Glomerular endothelial cell (primary cell): ENCODE results near the gene STRC. TPM values are rescaled to one million over a fixed set of nuclear protein-coding genes. Genes with fewer than 3 reads are reported as not detected.
"Not testable (repeated sequence)": the region's sequence is repeated elsewhere in the genome, so short reads cannot be mapped to it uniquely, and the experiment has no call there.

ENCODE experiments used
- DNase-seq: peaks from one replicate; pipeline ENCODE4 v3.0.0-alpha.2; 2011; ENCODE audit warnings: low read depth, low spot score; ENCODE audit errors: extremely low read depth
- total RNA-seq: library from RNA; depleted of rRNA; stranded (reverse); fragments of >200 nt; gene quantifications from 2 replicates; pipeline ENCODE4 v1.2.3, GENCODE V29; 2015

Gene STRC
- total RNA-seq: 0.15 TPM in 1 of 2 replicates, not detected in the other

DNA sequence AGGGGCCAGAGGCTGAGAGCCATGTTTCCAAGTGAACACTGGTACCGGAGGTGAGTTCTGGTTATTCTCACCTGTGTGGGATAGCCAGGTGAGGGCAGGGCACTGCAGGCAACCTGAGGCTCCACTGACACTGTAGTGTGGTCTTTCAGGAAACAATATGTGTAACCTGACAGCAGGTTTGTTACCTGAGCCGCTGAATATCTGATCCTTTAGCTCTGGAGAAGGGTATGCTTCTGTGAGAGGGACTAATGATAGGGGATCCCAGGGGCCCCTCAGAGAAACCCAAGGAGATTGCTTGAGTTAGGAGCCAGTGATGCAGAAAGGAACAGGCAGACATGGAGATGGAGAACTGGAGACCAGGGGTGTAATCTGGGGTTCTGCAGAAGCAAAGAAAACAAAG, at the start of gene STRC:
STRC (minus strand) TSS at position 101 of the 400 bp plus-strand sequence; CDS start at position 23, 78 bp downstream.
- DNase-seq: not testable (repeated sequence)

DNA sequence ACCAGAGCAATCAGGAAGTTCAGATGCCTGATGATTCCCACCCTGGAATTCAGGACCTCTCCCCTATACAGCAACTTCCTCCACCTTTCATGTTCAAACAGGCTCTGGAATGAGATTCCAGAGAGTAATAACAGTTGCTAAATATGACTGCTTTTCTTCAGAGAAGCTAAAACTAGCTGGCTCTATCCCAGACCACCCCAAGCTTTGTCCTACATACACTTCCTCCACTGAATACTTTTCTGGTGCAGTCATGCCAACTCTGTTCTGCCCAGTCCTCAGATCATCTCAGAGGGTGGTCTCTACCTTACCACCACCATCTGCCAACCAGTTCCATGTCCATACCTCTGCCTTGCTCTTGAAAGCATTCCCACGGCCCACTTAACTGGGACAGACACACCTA, 47.6 kb upstream of the STRC start:
- not testable (repeated sequence) for DNase-seq

DNA sequence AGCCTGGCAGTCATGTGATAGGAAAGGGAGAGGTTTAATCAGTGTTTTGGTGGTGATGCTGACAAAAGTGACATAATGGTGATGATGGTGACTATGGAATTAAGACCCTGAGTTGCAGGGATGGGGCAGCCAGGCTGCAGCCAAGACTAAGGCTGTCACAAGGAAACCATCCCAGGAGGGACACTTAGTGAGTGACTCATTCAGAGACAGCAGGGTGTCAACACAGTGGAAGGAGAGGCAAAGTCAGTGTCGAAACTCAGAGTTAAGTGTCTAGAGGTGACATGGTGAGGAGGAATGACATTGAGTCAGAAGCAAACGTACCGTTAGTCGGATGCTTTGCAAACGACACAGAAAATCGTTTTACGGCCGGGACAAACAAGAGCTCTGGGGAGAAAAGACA, 44.7 kb upstream of the STRC start:
- DNase-seq: not testable (repeated sequence)

DNA sequence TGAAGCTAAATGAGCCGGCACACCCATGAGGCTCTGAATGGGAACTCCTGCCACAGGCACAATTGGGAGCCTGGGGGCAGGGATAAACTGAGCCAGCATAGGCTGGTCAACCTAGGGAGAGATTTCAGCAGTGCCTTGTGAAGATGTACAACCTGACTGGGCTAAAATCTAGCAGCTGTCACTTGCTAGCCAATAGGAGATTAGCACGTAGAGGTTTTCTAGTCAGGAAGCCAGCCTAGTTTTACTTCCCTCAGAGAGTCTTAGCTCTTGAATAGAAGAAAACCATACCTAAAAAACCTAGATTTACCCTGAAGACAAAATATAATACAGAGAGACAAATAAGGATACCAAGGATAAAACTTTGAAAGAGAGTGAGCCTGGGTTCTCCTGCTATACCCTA, 43.7 kb upstream of the STRC start:
- DNase-seq: not testable (repeated sequence)

DNA sequence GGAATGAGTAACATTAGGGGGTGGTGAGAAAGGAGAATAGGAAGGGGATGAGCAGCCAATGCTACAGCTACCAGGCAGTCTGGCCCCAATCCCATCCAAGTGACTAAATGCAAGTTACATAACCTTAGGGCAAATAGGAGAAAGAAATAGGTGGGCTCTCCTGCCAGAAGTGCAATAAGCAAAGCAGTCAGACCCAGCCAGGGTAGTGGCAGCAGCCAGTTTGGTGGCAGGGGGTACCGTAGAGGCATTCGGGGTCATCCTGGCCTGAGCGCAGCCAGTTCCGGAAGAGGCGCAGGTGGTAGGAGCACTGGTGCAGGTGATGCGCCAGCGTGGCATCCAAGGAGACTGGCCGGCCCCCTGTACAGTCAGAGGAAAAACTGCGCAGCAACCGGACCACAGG, 41.1 kb upstream of the STRC start:
- DNase-seq: not testable (repeated sequence)

DNA sequence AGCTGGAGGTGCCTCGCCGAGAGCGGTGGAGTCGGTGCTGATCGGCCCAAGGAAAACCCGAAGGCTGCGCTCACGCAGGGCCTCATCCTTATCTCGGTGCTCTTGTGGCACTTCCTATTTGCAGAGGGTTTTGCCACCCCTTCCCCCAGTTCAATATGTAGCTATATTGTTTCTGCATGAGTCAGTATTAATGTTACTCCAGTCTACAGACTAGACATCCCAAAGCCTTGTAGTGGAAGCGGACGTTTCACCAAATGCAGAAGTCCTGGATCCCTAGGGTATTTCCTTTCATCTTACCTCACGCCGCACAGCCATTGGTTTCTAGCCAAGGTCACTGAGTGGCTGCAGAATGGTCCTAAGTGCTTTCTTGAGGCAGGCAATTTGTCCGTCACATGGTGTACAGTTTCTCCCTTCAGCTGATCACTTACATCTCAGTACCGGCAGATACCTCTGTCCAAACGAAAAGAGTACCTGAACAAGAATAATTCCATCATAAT, 30.9 kb upstream of the STRC start:
- not testable (repeated sequence) for DNase-seq

DNA sequence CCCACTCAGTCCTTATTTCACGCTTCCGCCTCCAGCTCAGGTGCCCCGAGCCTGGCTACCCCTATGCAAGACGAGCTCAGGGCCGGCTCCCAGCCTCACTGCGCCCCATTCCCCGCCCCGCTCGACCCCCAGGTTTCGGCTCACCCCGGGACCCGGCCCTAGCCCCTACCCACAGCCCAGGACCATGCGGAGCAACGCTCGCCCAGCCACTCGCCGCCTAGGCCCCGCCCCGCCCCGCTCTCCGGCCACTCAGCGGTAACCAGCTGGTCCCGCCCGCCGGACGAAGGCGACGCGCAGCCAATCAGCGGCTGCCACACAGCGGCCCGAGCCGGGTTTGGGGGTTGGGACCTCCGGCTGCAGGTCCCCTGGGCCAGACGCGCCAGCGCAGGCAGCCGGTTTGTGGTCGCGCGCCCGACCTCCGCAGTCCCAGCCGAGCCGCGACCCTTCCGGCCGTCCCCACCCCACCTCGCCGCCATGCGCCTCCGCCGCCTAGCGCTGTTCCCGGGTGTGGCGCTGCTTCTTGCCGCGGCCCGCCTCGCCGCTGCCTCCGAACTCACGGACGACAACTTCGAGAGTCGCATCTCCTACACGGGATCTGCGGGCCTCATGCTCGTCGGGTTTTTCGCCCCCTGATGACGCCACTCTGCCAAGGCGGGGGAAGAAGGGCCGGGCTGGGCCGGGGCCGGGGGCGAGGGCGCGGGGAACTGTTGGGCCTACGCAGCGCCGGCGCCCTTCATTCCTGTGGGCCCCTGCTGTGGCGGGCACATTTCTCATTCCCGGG, 30.2 kb upstream of the STRC start, which contains the start of gene CATSPER2:
CATSPER2 (minus strand) TSS at position 196 of the 781 bp plus-strand sequence. CDS start 783 bp downstream, outside the sequence.
- DNase-seq: no peak

DNA sequence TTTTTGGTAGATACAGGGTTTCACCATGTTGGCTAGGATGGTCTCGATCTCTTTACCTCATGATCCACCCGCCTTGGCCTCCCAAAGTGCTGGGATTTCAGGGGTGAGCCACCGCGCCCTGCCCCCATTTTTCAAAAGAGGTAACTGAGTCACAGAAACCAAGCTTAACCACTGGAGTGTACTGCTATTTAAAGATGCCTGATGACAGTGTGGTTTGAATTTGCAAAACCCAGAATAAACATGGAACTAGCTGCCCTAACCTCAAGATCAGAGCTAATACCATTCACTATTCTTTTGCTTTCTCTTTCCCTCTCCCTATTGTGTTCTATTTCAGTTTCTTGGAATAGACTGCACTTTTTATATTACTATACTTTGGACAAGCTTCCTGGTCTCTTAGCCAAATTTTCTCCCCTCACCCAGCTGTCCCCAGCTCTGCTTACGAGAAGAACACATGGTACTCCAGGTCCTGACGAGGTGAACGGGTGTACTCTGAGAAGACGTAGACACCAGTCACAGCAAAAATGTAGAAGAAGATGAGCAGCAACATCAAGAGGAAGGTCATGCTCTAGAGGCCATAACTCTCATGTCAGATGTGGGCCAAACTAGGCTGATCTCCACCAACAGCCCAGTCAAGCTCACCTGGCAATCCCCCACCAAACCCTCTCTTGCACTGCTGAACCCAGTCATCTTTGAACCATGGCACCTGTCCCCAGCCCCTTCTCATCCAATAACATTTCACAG, 20.0 kb upstream of the STRC start:
- DNase-seq: not testable (repeated sequence)

DNA sequence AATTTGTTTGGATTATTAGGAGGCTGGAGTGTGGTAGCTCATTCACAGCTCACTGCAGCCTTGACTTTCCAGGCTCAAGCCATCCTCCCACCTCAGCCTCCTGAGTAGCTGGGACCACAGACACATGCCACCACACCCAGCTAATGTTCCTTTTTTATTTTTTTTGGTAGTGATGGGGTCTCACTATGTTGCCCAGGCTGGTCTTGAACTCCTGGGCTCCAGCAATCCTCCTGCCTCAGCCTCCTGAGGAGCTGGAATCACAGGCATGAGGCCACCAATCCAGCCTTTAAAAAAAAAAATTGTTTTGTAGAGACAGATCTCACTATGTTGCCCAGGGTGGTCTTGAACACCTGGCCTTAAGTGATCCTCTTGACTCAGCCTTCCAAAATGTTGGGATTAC, 8.3 kb upstream of the STRC start:
- not testable (repeated sequence) for DNase-seq

DNA sequence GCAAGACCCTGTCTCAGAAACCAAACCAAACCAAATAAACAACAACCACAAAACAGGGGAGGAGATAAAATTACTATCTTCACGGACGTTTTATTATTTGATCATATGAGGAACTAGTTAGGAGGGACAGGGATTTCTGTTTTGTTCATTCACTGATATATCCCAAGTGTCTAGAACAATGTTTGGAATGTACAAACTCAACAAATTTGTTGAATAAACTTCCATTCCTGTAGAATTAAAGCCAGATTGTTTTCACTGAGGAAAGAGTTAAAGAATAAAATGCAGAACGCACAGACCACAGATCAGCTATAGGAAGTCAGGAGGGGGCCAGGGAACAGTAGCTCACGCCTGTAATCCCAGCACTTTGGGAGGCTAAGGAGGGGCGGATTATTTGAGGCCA, 6.5 kb upstream of the STRC start:
- DNase-seq: no peak

DNA sequence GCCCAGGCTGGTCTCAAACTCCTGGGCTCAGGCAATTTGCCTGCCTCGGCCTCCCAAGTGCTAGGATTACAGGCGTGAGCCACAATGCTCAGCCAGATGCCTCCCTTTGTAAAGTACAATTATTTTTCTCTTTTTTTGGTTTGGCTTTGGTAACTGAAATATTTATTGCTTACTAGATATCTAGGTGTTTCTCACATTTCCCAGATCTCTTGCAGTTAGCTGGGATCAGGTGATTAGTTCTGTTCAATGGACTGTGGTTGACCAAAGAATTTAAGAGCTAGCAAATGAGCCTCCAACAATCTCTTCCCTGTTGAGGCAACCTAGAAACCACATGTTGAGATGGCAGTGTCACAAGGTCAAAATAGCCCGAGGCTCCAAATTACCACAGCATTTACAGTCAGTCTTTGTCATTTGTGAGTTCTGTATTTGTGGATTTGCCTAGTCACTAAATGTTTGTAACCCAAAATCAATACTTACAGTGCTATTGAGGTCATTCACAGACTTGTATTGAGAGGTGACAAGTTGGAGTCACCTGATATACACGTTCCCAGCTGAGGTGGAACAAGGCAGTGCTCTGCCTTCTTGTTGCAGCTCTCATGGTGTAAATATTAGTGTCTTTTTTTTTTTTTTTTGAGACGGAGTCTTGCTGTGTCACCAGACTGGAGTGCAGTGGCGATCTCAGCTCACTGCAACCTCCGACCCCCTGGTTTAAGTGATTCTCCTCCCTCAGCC, 3.6 kb upstream of the STRC start:
- DNase-seq: not testable (repeated sequence)

DNA sequence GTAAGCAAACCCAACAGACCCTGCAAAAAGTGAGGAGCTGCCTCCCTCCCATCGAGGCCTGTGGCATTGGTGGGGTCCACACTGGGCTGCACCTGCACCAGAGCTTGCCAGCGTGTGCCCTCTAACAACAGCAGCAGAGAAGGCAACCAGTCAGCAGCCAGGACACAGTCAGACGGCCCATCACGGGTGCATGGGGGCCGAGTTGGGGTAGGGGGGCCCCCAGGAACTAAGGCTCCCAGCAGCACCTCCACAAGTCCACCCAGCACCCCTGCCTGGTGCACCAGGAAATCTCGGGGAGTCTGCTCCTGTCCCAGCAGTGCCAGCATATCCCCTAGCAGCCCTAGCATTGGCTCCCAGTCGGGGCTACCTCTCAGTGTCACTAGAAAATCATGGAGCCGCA, 850 bp downstream of the STRC start:
- DNase-seq: not testable (repeated sequence)

DNA sequence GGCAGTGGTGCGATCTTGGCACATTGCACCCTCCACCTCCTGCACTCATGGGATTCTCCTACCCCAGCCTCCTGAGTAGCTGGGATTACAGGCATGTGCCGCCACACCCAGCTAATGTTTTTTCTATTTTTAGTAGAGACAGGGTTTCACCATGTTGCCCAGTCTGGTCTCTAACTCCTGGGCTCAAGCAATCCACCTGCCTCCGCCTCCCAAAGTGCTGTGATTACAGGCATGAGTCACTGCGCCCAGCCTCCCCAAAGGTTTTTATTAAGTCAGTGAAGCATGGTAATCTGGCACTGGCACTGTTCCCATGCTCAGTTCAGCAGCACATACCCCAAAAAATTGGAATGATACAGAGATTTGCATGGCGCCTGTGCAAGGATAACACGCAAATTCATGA, 16.4 kb downstream of the STRC start:
- DNase-seq: not testable (repeated sequence)

DNA sequence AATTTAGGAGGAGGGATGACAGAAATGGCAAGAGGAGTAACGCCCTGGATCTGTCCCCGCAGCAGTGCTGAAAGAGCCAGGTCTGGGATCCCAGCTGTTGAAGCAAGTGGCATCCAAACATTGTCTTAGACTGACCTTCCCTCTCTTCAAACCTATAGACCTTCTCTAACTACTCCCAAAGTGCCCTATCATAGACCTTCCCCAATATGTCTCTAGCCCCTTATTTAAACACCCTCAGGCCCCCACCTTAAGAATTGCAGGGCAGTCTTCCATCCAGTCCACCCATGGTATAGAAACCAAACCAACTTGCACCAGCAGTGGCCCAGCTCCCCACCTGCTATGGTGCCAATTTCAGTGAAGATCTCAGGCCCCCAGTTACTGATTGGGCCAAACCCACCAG, 18.4 kb downstream of the STRC start:
- not testable (repeated sequence) for DNase-seq

DNA sequence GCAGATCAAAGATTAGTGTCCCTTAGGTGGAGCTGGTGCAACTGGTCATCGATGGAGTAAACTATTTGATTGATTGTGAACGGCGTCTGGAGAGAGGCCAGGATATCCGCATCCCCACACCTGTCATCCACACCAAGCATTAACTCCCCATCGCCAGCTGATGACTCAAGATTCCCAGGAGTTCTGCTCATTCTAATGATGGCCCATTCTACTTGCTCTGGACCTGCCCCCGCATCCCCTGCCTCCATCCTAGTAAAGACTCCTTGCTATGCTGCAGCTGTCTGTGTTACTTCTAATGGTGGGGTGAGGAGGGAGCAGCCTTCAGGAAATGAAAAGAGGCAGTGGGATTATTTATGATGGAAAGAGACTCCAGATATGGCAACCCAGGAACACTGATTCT, 19.5 kb downstream of the STRC start:
- DNase-seq: not testable (repeated sequence)

DNA sequence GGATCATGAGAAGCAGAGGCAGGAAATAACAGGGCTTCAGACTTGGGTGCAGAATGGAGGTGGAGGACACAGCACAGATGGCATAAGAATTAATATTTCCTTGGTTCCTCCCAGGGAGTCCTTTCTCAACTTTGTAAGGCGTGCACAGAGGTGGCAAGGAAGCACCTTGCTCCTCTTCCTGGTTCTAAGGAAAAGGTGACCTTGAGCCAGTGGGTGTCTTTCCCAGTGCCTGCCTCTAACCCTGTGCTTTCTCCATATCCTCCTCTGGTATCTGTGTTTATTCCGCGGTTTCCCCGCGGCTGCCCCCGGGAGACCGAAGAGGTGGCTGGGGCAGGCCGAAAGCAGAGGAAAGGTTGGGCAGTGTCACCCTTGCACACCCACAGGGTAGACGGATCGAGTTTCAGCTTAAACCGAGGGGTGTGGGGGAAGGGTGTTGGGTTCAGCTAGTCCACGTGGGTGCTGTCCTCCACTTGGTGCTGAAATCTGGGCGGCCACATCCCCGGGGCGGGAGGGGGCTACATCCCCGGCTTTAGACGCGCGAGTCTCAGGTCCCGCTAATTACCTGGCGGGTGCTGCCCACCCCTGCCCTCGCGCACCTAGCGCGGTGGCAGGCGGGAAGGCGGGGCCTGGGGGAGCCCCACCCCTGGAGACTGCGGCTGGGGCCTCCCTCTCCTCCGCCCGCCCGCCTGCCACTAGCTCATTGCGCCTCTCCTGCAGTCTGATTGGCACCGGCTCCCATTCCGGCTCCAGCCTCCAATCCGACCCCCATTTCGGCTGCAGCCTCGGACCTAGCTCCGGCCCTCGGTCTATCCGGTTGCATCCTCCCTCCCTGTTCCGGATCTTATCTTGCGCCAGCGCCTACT, 25.0 kb downstream of the STRC start, which contains the start of gene CKMT1B:
CKMT1B (plus strand) TSS at position 700 of the 863 bp plus-strand sequence. CDS start 192 bp downstream, outside the sequence.
- not testable (repeated sequence) for DNase-seq

DNA sequence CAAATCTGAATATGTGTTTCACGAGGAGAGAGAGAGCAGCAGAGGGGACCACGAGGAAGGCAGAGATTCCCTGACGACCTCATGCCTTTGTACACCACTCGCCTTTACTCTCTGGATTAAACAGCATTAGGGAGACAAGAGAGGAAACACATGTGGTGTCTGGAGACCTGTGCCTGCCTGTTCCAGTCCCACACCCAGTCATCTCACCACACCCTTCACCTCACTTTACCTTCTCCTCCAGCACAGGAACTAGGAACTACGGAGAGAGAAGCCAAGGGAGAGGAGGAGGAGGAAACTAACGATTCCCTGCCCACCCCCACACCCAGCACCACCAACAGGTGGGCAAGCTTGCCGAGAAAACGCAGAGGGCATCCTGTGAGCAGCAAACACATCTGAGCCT, 25.8 kb downstream of the STRC start:
- DNase-seq: not testable (repeated sequence)

DNA sequence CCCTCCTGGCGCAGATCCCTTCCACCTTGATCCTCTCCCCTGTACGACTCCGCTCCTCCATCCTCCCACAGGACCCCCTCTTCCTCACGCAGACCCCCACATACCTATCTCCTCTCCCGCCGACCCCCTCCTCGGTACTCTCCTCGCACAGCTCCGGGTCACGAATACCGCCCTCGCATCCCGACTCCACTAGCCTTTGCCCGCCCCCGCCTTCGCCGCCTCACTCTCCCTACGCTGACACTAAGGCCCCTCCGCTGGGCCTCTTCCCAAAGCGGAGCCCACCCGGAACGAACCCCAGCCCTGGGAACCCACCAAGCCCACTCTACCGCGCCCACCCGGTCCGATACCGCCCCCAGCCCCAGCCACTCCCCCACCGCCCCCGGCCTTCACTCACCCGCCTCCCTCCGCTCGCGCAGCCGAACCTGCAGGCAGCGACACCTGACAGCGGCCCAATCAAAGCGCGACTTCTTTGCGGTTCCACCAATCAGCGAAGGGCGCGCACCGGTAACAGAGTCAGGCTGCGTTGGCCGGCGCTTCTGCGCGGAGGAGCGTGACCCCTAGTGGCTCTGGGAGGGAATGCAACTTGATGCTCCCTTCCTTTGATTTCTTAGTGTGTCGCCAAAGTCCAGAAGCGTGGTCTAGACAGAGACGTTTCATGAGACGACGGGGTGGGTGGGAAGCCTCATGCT, 28.7 kb downstream of the STRC start, which contains the start of gene PPIP5K1:
PPIP5K1 (minus strand) TSS at position 431 of the 689 bp plus-strand sequence. CDS start 5,704 bp downstream, outside the sequence.
- not testable (repeated sequence) for DNase-seq

DNA sequence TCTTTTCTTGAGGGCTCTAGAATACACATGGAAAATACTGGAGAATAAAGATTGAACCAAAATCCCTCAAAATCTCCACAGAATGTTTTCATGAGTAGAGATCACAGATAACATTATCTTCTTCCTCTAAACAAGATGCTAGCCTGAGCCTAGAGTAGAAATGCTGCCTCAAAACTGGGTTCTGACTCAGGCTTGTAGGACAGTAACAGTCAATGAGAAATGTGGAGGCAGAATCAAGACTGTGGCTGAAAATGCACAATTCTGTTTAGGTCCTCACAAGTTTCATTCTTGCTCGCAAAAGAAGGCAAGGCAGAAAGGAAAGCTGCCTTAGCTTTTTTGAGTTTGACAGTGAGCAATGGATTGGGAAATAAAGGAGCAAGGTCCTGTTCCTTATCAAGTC, 44.0 kb downstream of the STRC start:
- DNase-seq: not testable (repeated sequence)
